Measurements from ENCODE around the gene KCNK2. TPM values are rescaled to one million over a fixed set of nuclear protein-coding genes. Genes with fewer than 3 reads are reported as not detected.
A peak's percentile ranks its signal among the peaks of the same experiment; 100 is the strongest.

Gene KCNK2, protein sequence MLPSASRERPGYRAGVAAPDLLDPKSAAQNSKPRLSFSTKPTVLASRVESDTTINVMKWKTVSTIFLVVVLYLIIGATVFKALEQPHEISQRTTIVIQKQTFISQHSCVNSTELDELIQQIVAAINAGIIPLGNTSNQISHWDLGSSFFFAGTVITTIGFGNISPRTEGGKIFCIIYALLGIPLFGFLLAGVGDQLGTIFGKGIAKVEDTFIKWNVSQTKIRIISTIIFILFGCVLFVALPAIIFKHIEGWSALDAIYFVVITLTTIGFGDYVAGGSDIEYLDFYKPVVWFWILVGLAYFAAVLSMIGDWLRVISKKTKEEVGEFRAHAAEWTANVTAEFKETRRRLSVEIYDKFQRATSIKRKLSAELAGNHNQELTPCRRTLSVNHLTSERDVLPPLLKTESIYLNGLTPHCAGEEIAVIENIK
- total RNA-seq (under 1 TPM in 1 of 2 donors, not detected in 1; 0.26 TPM), polyA plus RNA-seq (ENCODE audit: insufficient read length in 6 of 6) (under 1 TPM in 5 of 6 donors, not detected in 1; 0.10 to 0.20 (median 0.14) TPM)
- long read RNA-seq, donor 1, result 0 reads
- long read RNA-seq, donor 2, result 0 reads
- long read RNA-seq, donor 3, result 0 reads
- long read RNA-seq, donor 4, result 0 reads
- long read RNA-seq, donor 5, result 0 reads
- long read RNA-seq, donor 6, result 0 reads
- long read RNA-seq, donor 7, result 0 reads
- long read RNA-seq, donor 8, result 0 reads
- long read RNA-seq, donor 9, result 0 reads
- long read RNA-seq, donor 10, result 0 reads
- long read RNA-seq, donor 11, partial matches to known transcripts, result 0 of 7 reads
- long read RNA-seq, donor 11, other reads (novel, unspliced or antisense), result 0 of 7 reads
- long read RNA-seq, donor 12, result 0 reads

DNA sequence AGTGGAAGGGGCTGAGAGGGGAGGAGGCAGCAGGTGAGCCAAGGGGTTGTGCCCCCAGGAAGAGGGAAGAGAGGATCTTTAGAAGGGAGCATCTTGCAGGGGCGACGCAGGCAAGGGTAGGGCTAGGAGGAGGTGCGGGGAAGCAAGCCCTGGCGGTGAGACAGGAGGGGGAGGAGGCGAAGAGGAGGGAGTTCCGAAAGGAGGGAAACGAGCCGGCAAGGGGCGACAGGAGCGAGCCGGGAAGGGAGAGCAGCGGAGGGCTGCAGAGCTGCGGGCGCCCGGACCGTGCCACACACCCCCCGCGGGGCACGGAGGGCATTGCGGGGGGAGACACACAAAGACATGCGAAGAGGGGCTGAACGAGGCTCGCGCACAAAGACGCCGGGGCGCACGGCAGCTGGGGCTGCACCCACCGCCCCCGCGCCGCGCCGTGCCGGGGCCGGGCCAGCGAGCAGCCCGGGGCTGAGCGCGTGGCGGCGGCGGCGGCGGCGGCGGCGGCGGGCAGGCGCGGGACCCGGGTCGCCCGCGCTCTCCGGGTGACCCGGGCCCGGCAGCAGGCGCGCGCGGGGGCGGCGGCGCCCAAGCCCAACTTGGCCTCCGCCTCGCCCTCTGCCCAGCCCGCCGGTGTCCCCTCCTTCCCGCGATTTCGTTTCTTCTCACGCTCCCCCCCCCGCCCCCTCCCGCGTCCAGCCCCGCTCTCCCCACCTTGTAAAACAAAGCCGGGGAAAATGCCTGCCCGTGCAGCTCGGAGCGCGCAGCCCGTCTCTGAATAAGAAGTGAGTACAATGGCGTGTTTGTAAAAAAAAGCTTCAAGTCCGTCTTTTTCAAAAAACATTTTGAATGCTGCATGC is at the start of gene KCNK2:
Gene KCNK2 (plus strand): TSS at position 206 of the 851 bp plus-strand sequence. CDS start 649 bp downstream, outside the sequence.
- Histone ChIP-seq H3K4me1 (peaks cover 0 to 3% of the 10 kb centered on the region in 2 donors), H3K27me3 (peaks cover 36 to 73% of the 10 kb centered on the region in 2 donors), H3K27ac (no peak within 1 kb of the TSS), H3K36me3 (no peaks in the 10 kb centered on the region), H3K9me3 (no peaks in the 10 kb centered on the region), H3K4me3 (peak within 1 kb of the TSS in 1 of 2 donors; percentile 3)
- DNase-seq (peak in 3 of 4 donors; percentile 14 to 60 (median 19)), ATAC-seq (peak; percentile 22)
- TF ChIP-seq, protein P1, sequence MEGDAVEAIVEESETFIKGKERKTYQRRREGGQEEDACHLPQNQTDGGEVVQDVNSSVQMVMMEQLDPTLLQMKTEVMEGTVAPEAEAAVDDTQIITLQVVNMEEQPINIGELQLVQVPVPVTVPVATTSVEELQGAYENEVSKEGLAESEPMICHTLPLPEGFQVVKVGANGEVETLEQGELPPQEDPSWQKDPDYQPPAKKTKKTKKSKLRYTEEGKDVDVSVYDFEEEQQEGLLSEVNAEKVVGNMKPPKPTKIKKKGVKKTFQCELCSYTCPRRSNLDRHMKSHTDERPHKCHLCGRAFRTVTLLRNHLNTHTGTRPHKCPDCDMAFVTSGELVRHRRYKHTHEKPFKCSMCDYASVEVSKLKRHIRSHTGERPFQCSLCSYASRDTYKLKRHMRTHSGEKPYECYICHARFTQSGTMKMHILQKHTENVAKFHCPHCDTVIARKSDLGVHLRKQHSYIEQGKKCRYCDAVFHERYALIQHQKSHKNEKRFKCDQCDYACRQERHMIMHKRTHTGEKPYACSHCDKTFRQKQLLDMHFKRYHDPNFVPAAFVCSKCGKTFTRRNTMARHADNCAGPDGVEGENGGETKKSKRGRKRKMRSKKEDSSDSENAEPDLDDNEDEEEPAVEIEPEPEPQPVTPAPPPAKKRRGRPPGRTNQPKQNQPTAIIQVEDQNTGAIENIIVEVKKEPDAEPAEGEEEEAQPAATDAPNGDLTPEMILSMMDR (IDR thresholded peaks at IDR 0.05), result no peak
- intact Hi-C loops (cut with DNase I), result no loop called here

DNA sequence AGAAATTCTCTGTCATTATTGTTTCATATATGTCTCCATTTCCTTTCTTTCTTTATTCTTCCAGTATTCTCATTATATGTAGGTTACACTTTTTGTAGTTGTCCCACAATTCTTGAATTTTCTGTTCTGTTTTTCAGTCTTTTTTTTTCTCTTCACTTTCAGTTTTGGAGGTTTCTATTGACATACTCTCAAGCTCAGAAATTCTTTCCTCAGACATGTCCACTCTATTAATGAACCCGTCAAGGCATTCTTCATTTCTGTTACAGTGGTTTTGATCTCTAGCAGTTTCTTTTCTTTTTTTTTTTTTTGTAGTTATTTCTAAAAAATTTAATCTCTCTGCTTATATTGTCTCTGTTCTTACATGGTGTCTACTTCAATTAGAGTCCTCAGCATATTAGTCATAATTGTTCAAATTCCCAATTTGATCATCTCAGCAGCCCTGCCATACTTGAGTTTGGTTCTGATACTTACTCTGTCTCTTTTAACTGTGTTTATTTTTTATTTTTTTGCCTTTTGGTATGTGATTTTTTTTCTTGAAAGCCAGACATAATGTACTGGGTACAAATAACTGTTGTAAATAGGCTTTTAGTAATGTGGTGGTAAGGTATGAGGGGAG is 49.5 kb upstream of the KCNK2 start:
- intact Hi-C loops (cut with DNase I), result no loop called here
- H3K27ac ChIP-seq, result no peak overlapping the region
- no peaks in the 10 kb centered on the region for H3K27me3 ChIP-seq
- DNase-seq, result no peak
- TF ChIP-seq, protein P1 (IDR thresholded peaks at IDR 0.05), result no peak
- no peaks in the 10 kb centered on the region for H3K36me3 ChIP-seq
- ATAC-seq, result no peak
- H3K4me3 ChIP-seq, result no peak overlapping the region
- H3K4me1 ChIP-seq, result no peaks in the 10 kb centered on the region
- no peaks in the 10 kb centered on the region for H3K9me3 ChIP-seq

DNA sequence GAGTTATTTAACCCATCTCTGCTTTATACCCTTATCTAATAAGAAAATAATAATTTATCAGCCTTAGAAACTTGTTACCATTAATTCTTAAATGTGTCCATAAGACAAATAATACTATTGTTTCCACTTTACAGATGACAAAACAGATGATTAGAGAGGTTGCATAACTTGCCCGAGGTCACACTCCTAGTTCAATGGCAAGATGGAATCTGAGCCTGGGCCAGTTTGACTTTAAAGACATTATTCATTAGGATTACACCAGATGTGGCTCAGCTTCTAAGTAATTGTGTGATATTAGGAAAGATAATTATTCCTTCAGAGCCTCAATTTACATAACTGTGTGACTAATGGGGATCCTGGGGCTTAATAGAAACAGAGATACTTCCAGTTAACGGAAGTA is 42.3 kb upstream of the KCNK2 start:
- H3K9me3 ChIP-seq, result no peaks in the 10 kb centered on the region
- ATAC-seq, result no peak
- H3K27ac ChIP-seq, result no peak overlapping the region
- no peak for DNase-seq
- H3K36me3 ChIP-seq, result no peaks in the 10 kb centered on the region
- no peaks in the 10 kb centered on the region for H3K27me3 ChIP-seq
- intact Hi-C loops (cut with DNase I), result no loop called here
- TF ChIP-seq, protein P1 (IDR thresholded peaks at IDR 0.05), result no peak
- no peaks in the 10 kb centered on the region for H3K4me1 ChIP-seq
- H3K4me3 ChIP-seq, result no peak overlapping the region

DNA sequence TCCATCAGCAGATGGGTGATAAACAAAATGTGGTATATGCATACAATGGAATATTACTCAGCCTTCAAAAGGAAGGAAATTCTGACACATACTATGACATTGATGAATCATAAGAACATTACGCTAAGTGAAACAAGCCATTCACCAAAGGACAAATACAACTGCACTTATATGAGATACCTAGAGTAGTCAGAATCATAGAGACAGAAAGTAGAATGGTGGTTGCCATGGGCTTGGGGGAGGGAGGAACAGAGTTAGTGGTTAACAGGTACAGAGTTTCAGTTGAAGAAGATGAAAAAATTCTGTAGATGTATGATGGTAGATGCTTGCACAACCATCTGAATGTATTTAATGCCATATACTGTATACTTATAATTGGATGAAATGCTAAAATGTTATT is 39.1 kb upstream of the KCNK2 start:
- ATAC-seq, result no peak
- no peaks in the 10 kb centered on the region for H3K36me3 ChIP-seq
- H3K27ac ChIP-seq, result no peak overlapping the region
- no peaks in the 10 kb centered on the region for H3K27me3 ChIP-seq
- TF ChIP-seq, protein P1 (IDR thresholded peaks at IDR 0.05), result no peak
- no peak overlapping the region for H3K4me3 ChIP-seq
- DNase-seq, result no peak
- no peaks in the 10 kb centered on the region for H3K9me3 ChIP-seq
- intact Hi-C loops (cut with DNase I), result no loop called here
- H3K4me1 ChIP-seq, result no peaks in the 10 kb centered on the region

All from left lung (tissue), 14 donors.